Calu3 (cell line): ENCODE results near the gene CRIM1. TPM values are rescaled to one million over a fixed set of nuclear protein-coding genes. Genes with fewer than 3 reads are reported as not detected.
"Not testable (repeated sequence)": the region's sequence is repeated elsewhere in the genome, so short reads cannot be mapped to it uniquely, and the experiment has no call there.

ENCODE experiments used
- Bru-seq: library from RNA; stranded (reverse); fragments of 400-500 nt; gene quantifications from one replicate; lab custom pipeline; 2021; lab: Mats Ljungman, UMichigan
- BruChase-seq, 2 experiments: library from RNA; stranded (reverse); fragments of 400-500 nt; gene quantifications; one replicate each; lab custom pipeline; 2021; lab: Mats Ljungman, UMichigan
- BruUV-seq: library from RNA; stranded (reverse); fragments of 400-500 nt; replicated peaks from 2 replicates; lab custom pipeline; 2021; lab: Mats Ljungman, UMichigan
- CTCF ChIA-PET: fragments of 300-600 bp; sonication (Branson Sonifier 250); formaldehyde crosslinking; loops from one replicate; lab custom pipeline; 2022; ENCODE audit warnings: antibody characterized with exemption; lab: Charles Lee
- DNase-seq: peaks from one replicate; pipeline ENCODE4 v3.0.0; 2022
- H3K27ac Mint-ChIP-seq: one replicate; pipeline ENCODE4 v1.8.0; 2022; ENCODE audit warnings: mixed read lengths; ENCODE audit not compliant: unreplicated experiment
- H3K27me3 Mint-ChIP-seq: one replicate; pipeline ENCODE4 v1.8.0; 2022; ENCODE audit warnings: mixed read lengths; ENCODE audit not compliant: unreplicated experiment
- H3K36me3 Mint-ChIP-seq: one replicate; pipeline ENCODE4 v1.8.0; 2022; ENCODE audit warnings: mild to moderate bottlenecking, moderate library complexity, mixed read lengths; ENCODE audit not compliant: insufficient read depth, unreplicated experiment
- H3K4me1 Mint-ChIP-seq: one replicate; pipeline ENCODE4 v1.8.0; 2022; ENCODE audit warnings: mild to moderate bottlenecking, low read depth, mixed read lengths; ENCODE audit not compliant: unreplicated experiment
- H3K4me3 Mint-ChIP-seq: one replicate; pipeline ENCODE4 v1.8.0; 2022; ENCODE audit warnings: mild to moderate bottlenecking, low read depth, moderate library complexity, mixed read lengths; ENCODE audit not compliant: unreplicated experiment
- H3K9me3 Mint-ChIP-seq: one replicate; pipeline ENCODE4 v1.8.0; 2022; ENCODE audit warnings: low read depth, mixed read lengths; ENCODE audit not compliant: unreplicated experiment
- CTCF ChIP-seq: fragments of 200-600 bp; IDR thresholded peaks from one replicate; pipeline ENCODE4 v1.8.0; 2022; ENCODE audit warnings: antibody characterized with exemption; ENCODE audit not compliant: unreplicated experiment
- intact Hi-C: fragments of 100-400 bp; cut with micrococcal nuclease; formaldehyde crosslinking; loops from one replicate; pipeline ENCODE4 v1.10.0; 2022; ENCODE audit not compliant: unreplicated experiment
- long read RNA-seq: library from polyadenylated mRNA; stranded (forward); transcript quantifications from one replicate; pipeline ENCODE4 v2.0.0, GENCODE V29; 2022
- total RNA-seq: library from RNA; stranded (reverse); gene quantifications from 2 replicates; pipeline ENCODE4 v1.2.3, GENCODE V29; 2022

The CRIM1 gene, protein sequence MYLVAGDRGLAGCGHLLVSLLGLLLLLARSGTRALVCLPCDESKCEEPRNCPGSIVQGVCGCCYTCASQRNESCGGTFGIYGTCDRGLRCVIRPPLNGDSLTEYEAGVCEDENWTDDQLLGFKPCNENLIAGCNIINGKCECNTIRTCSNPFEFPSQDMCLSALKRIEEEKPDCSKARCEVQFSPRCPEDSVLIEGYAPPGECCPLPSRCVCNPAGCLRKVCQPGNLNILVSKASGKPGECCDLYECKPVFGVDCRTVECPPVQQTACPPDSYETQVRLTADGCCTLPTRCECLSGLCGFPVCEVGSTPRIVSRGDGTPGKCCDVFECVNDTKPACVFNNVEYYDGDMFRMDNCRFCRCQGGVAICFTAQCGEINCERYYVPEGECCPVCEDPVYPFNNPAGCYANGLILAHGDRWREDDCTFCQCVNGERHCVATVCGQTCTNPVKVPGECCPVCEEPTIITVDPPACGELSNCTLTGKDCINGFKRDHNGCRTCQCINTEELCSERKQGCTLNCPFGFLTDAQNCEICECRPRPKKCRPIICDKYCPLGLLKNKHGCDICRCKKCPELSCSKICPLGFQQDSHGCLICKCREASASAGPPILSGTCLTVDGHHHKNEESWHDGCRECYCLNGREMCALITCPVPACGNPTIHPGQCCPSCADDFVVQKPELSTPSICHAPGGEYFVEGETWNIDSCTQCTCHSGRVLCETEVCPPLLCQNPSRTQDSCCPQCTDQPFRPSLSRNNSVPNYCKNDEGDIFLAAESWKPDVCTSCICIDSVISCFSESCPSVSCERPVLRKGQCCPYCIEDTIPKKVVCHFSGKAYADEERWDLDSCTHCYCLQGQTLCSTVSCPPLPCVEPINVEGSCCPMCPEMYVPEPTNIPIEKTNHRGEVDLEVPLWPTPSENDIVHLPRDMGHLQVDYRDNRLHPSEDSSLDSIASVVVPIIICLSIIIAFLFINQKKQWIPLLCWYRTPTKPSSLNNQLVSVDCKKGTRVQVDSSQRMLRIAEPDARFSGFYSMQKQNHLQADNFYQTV
- total RNA-seq (48.0 and 57.6 TPM in 2 replicates), Bru-seq, nascent RNA (percentile 84 among the genes with signal in this experiment), BruChase-seq, experiment 1, labeled RNA remaining after a 6-hour chase (percentile 71 among the genes with signal in this experiment), BruChase-seq, experiment 2, labeled RNA remaining after a 2-hour chase (percentile 66 among the genes with signal in this experiment)
- long read RNA-seq, full-length matches to known transcripts = 5 of 13 reads
- long read RNA-seq, partial matches to known transcripts = 8 of 13 reads
- long read RNA-seq, other reads (novel, unspliced or antisense) = 0 of 13 reads

GRCh38 chr2:36355151-36355889 is at the start of gene CRIM1:
TSS of gene CRIM1 (plus strand) at chr2:36355778. CDS start at chr2:36356293, 515 bp downstream.
- H3K9me3 Mint-ChIP-seq = no peaks in the 10 kb centered on the region
- H3K4me3 Mint-ChIP-seq = peak within 1 kb of the TSS; percentile 99
- no TSS peak for BruUV-seq
- H3K4me1 Mint-ChIP-seq = peaks cover 43% of the 10 kb centered on the region
- CTCF ChIA-PET = interaction anchor here (0.6 to 3.0 kb wide), 5 partner anchors 13 to 105 kb away, joined by 3 to 15 read pairs (median 4); no protein-coding TSS in a partner anchor
- no peak for TF ChIP-seq CTCF
- H3K27ac Mint-ChIP-seq = peak within 1 kb of the TSS; percentile 76
- intact Hi-C loops = loop anchor here (5.0 to 10.0 kb wide), 3 partner anchors 57 to 429 kb away; no protein-coding TSS in a partner anchor
- H3K27me3 Mint-ChIP-seq = no peaks in the 10 kb centered on the region
- peak; percentile 84 for DNase-seq
- peaks cover 61% of the 10 kb centered on the region for H3K36me3 Mint-ChIP-seq

DNA sequence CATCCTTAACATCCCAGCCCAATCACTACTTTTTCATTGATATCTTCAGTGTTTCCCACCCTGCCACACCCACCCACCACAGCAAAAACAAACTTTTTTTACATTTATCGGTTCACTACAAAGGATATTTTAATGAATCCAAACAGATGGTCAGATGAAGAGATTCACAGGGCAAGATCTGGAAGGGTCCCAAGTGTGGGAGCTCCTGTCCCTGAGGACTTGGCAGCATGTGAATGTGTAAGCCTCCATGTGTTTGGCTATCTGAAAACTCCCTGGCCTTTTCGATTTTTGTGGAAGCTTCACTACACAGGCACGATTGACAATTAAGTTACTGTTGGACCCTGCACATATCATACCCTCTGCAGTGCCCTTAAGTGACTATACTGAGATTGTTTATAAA is 48.1 kb upstream of the CRIM1 start:
- no peak for DNase-seq
- no peaks in the 10 kb centered on the region for H3K36me3 Mint-ChIP-seq
- no peak overlapping the region for H3K27ac Mint-ChIP-seq
- intact Hi-C loops = no loop called here
- H3K27me3 Mint-ChIP-seq = no peaks in the 10 kb centered on the region
- H3K9me3 Mint-ChIP-seq = peaks cover 5% of the 10 kb centered on the region
- H3K4me1 Mint-ChIP-seq = peaks cover 14% of the 10 kb centered on the region
- BruUV-seq = no TSS peak
- no peak overlapping the region for H3K4me3 Mint-ChIP-seq
- no peak for TF ChIP-seq CTCF
- CTCF ChIA-PET = interaction anchor here (0.7 to 1.0 kb wide), 2 partner anchors 13 to 497 kb away, joined by 3 to 9 read pairs; no protein-coding TSS in a partner anchor

DNA sequence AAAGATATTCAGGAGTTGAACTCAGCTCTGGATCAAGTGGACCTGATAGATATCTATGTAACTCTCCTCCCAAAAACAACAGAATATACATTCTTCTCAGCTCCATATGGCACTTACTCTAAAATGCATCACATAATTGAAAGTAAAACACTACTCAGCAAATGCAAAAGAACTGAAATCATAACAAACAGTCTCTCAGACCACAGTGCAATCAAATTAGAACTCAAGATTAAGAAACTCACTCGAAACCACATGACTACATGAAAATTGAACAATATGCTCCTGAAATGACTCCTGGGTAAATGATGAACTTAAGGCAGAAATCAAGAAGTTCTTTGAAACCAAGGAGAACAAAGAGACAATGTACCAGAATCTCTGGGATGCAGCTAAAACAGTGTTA is 45.1 kb upstream of the CRIM1 start:
- H3K4me3 Mint-ChIP-seq, CTCF ChIA-PET, DNase-seq, intact Hi-C loops, H3K9me3 Mint-ChIP-seq, H3K27ac Mint-ChIP-seq, H3K36me3 Mint-ChIP-seq, H3K27me3 Mint-ChIP-seq, BruUV-seq: not testable (repeated sequence)
- peaks cover 20% of the 10 kb centered on the region for H3K4me1 Mint-ChIP-seq

DNA sequence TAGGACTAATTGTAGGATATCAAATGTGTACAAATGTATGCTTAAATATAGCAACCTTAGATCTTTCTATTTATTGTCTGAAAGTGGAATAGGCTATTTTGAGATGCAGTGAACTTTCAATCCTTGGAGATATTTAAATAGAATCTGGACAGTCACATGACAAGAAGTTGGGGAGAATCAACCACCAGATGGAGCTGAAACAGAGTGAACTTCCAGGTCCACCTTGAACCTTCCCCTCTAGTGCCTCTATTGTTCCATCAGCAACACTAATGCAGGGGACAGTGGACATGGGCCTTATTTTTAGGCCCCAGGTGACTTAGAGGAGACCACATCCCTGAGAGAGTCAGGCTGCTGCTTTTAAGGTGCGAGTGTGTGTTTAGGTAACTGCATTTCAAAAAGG is 37.0 kb upstream of the CRIM1 start:
- Mint-ChIP-seq H3K27me3 (no peaks in the 10 kb centered on the region), H3K36me3 (no peaks in the 10 kb centered on the region), H3K27ac (no peak overlapping the region), H3K4me3 (no peak overlapping the region), H3K9me3 (peaks cover 10% of the 10 kb centered on the region), H3K4me1 (peaks cover 11% of the 10 kb centered on the region)
- intact Hi-C loops = no loop called here
- no TSS peak for BruUV-seq
- DNase-seq = no peak
- CTCF ChIA-PET = no interaction called here
- TF ChIP-seq CTCF = no peak
